Transverse colon (tissue), 4 donors: ENCODE data around the gene NCF4.

Experiments
- POLR2A ChIP-seq: fragments of 450-650 bp; IDR thresholded peaks from one replicate; pipeline ENCODE4 v1.6.1; 2016; ENCODE audit warnings: antibody characterized with exemption, mild to moderate bottlenecking, moderate library complexity
- POLR2AphosphoS5 ChIP-seq, 3 donors: sonication (generic); formaldehyde crosslinking; IDR thresholded peaks; one replicate each; pipeline ENCODE4 v1.6.1; 2016; ENCODE audit warnings: antibody characterized with exemption in 3 of 3
- TF ChIP-seq, protein P1 (sequence below), 5 experiments: fragments of 200-600 bp in 3 of 5; fragments of 450-650 bp in 2 of 5; sonication (generic) in 3 of 5; IDR thresholded peaks; 1 replicate in 2 of 5; 2 replicates in 3 of 5; pipeline ENCODE4 v1.5.1; 2016 to 2017; ENCODE audit warnings: antibody characterized with exemption in 5 of 5, inconsistent platforms in 3 of 5, mild to moderate bottlenecking in 2 of 5, moderate library complexity in 1 of 5

- TF ChIP-seq POLR2A (no peak), POLR2AphosphoS5 (IDR thresholded peaks at IDR 0.05) (no peak)
- TF ChIP-seq, protein P1, sequence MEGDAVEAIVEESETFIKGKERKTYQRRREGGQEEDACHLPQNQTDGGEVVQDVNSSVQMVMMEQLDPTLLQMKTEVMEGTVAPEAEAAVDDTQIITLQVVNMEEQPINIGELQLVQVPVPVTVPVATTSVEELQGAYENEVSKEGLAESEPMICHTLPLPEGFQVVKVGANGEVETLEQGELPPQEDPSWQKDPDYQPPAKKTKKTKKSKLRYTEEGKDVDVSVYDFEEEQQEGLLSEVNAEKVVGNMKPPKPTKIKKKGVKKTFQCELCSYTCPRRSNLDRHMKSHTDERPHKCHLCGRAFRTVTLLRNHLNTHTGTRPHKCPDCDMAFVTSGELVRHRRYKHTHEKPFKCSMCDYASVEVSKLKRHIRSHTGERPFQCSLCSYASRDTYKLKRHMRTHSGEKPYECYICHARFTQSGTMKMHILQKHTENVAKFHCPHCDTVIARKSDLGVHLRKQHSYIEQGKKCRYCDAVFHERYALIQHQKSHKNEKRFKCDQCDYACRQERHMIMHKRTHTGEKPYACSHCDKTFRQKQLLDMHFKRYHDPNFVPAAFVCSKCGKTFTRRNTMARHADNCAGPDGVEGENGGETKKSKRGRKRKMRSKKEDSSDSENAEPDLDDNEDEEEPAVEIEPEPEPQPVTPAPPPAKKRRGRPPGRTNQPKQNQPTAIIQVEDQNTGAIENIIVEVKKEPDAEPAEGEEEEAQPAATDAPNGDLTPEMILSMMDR (IDR thresholded peaks at IDR 0.05) = no peak
These were observed 8.5 kb upstream of the NCF4 start for GRCh38 chr22:36852056-36852973.
